ENCODE results near the gene SIPA1L2. TPM values are rescaled to one million over a fixed set of nuclear protein-coding genes. Genes with fewer than 3 reads are reported as not detected.

Gene SIPA1L2
- total RNA-seq, 1 donor from 2014 or later: 49.1 TPM

DNA sequence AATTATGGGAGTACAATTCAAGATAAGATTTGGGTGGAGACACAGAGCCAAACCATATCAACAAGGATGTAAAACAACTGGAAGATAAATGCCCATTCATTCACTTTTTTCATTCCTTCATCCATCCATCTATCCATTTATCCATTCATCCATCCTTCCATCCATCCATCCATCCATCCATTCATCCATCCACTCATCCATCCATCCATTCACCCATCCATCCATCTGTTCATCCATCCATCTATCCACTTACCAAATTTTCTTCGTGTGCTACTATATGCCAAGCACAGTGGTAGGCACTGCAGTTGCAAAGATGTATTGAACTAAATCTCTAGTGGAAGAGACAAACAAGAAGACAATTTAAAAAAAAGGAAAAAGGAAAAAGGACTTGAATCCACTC, 14.3 kb upstream of the SIPA1L2 start:
- no peak for DNase-seq (ENCODE audit: low spot score)

DNA sequence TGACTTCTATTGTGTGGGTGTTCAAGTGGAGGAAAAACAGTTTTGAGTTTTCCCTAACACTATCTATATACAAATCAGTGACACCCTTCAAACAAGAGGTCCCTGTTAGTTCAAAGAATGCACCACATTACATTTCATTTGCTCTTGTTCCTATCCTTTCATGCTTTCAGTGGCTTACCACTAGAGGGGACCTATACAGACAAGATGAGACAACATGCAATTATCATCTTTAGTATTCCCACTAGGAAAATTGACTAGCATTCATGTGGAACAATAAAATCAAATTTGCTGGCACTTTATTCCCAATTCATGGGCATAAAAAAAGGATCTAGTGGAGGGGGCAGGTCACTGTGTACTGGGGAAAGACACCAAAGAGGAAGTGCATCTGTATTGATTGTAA, 13.3 kb upstream of the SIPA1L2 start:
- DNase-seq (ENCODE audit: low spot score): no peak

DNA sequence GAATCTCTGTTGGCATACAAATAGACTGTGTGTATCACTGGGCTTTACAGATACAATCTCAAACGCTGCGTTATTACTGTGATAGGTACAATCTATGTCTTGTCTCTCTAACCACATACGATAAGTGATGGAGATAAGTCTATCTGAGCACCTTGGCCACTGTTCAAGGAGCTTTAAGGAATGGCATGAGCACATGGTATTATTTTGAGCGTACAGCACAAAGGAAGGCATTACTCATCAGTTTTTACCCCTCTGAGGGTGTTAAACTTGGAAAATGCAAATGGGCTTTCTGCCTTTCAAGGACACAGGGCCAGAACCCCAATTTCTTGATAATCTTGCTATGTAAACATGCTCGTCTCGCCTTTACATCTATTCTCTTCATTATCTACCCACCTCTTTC, 11.6 kb upstream of the SIPA1L2 start:
- DNase-seq (ENCODE audit: low spot score): no peak

DNA sequence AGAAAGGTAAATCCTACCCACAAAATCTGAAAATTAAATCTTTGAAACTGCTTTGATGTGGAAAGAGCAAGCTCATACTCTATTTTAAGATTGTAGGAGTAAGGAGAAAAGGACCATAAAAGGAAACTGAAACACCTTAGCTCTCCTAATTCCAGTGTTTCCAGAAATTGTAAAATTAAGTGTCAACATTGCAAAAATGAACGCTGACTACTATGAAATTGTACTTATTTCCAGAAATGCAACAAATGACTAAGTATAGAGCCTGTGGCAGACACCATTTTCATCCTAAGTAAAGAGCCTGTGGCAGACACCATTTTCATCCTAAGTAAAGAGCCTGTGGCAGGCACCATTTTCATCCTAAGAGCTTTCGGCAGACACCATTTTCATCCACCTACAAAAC, 6.9 kb upstream of the SIPA1L2 start:
- DNase-seq (ENCODE audit: low spot score): no peak

DNA sequence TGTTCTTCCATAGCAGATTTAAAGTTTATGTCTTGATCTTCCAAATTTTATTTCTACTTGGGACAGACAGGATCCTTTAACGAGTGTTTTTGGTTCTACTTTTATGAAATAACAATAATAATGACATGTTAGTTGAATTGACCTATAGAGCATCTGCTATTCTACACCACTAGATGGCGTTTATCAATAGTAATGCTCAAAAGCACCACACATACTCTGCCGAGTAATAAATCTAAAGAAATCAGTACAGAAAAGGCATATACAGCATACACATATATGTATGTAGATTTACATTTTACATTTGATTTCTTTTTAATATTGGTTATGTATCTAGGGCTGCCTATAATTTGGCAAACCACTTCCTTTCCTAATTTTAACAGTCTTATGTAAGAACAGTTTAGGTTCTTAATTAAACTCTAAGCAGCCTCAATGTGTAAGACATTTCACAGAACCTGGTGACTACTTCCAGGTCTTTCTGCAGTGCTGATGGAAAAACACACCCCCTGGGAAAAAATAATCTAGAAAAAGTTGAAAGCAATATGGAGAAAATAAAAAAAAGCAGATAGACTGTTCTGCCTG, 5.9 kb upstream of the SIPA1L2 start:
- DNase-seq (ENCODE audit: low spot score): peak; percentile 51

DNA sequence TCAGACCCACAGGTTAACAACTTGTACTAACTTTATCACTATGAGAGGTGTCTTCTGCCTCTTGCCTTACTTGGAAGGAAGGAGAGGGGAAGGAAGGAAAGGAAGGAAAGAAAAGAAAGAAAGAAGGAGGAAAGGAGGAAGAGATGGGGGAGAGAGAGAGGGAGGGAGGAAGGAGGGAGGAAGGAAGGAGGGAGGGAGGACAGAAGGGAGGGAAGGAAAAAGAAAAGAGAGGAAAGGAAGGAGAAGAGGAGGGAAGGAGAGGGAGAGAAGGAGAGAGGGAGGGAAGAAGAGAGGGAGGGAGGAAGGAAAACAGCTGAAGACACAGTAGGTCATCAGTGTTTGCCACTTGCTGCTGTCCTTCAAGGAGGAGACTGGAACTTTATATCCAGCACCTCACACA, 5.3 kb upstream of the SIPA1L2 start:
- no peak for DNase-seq (ENCODE audit: low spot score)

DNA sequence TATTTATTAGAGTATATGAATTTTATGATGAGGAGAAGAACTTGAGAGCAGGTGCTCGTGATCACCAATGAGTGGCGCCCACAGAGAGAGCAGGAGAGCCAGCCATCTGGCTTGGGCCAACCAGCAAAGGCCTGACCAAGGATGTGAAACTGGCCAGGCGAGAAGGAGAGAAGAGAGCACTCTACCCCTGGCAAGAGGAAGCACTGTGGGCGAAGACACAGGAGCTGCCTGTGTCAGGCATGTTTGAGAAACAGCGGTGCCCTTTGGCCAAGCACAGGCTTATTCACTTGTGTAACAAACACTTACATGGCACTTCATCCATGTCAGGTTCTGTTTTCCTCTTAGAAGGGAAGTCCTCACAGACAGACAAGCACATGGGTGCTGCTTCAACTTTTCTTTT, 4.2 kb upstream of the SIPA1L2 start:
- no peak for DNase-seq (ENCODE audit: low spot score)

DNA sequence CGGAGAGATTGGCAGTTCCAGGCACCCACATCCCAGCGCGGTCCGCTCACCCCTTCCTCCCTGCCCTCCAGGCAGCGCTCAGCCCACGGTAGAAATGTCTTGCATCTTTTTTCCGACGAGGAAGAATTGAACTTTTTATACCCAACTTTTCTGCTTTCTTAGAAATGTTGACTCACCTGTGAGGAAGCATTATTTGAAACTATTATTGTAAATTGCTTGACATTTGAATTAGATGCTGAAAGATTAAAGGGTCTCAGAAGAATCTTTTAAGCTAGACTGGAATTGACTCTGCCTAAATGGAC, 912 bp upstream of the SIPA1L2 start:
- DNase-seq (ENCODE audit: low spot score): no peak

DNA sequence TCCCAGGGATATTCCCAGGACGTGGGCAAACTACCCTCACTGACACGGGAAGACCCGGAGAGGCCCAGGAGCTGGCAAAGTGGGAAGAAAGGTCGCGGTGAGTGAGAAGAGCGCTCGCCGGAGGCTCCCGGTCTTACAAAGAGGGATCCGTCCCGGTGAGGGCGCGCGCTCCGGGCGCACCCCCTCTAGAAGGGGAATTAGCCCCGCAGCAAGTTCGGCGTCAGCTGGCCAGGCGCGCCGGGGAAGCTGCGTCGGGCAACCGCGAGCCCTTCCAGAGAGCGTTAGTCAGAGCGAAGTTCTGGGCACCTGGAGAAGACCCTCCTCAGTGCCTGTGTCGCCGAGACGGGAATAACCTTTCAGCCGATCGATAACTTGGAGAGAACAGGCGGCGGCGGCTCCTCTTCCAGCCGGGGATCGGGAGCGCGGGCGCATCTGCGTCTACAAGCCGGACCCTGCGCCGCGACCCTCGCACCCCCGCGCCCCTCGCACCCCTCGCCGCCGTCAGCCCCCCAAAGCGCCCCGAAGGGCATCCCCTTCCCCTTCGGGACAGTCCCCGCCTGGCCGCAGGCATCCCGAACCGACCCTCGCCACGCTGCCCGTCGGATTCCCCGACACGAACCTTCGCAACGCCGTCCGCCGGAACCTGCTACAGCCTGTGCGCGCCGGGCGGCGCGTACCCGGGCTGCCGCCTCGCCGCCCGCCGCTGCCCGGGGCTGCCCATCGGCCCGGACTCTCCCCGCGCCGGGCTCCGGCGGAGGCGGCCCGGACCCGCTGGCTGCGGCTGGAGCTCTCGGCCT, 485 bp downstream of the SIPA1L2 start:
- DNase-seq (ENCODE audit: low spot score): peak; percentile 35

DNA sequence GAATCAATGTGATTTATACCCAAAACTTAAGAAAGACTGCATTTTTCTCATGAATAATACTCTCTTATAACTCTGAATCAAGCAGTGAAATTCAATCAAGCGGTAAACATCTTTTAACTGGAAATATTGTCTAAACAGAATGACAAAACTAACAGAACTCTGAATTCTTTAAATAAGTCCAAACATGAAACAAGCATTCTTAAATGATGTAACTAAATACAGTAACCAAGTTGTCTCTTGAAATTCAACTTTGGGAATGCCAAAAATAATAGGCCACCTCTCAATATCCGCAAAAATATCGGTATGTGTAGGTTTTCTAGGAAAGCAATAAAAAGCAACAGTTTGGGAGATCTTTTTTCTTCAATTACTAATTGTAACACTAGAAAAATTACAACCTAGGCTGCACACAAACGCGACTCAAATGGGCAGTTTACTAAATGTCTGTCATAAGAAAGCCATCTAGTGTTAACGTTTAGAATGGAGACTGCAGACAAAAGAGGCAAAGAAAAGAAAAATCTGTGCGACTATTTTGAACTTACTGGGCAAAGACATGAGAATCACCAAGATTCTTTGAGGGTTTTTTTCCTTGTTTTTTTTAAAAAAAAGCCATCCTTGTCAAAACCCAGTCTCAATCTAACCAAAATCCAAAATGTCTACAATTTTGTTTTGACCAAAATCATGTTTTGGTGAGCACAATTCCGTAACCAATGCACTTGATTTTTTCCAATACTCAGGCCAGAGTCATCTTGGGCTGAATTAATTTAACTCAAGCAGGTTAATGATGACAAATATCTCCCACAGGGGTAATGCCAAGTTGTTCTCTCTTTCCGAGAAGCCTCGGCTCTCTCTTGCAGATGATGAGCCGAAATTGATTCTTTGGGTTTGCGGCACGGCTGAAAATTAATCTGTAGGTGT, 1.3 kb downstream of the SIPA1L2 start:
- DNase-seq (ENCODE audit: low spot score): peak; percentile 79

DNA sequence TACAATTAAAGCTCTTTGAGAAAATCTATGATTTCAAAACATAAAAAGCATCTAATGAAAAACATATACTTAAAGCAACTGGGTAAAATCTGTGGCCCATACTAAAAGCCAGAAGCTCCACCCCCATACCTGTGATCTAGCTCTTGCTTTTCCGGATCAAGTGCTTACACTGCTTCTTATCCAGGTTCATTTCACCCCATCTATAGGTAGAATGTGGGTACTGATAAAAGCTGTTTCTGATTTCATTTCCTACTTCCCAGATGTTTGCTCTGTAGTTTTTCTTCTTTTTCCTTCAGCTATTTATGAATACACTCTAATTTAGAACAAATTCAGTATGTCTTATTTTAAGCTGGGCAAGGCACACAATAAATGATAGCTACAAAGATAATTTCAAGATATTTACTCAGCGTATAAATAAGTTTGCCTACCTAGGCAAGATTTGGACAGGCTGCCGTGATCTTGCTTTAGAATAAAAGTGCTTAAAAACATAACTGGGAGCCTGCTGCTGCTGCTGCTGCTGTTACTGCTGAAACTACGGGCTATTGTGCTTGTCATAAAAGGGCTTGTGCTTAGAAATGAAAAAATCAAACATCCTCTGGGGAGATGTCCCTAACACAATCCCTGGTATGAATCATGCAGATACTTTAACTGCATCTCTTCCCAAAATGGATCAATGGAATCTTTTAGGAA, 2.1 kb downstream of the SIPA1L2 start:
- peak; percentile 73 for DNase-seq (ENCODE audit: low spot score)

DNA sequence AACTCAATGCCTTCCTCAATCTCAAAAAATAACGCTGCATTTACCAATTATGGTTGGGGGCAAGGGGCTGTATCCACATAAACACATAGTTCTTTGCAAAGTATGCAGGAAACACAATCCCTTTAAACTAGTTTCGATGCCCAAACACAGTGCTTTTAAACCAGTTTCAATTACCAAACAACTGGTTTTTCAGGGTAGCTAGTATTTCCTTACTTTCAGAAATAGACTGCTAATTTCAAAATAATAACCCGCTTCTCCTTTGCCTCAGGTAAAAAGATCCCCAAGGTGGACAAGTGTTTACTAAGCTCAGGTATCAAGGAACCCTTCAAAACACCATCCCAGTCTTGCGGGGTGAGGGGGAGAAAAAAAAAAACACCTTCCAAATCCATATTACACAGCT, 2.8 kb downstream of the SIPA1L2 start:
- no peak for DNase-seq (ENCODE audit: low spot score)

DNA sequence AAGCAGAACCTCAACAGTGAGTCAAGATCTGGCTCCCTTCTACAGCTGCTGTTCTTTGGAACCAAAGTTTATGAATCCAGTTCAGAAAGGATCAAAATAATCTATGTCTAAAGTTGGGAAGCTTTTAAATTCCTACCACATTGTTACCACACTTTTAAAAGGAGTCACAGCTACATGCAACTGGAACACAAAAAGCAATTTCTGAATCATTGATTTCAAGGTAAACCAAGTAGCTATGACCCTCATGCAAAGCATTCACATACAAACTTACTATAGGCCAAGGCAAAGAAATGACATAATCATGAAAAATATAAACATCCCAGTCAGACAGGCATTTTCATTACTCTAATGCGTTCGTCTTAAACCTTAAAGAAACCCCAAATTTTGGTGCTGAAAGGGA, 3.5 kb downstream of the SIPA1L2 start:
- no peak for DNase-seq (ENCODE audit: low spot score)

DNA sequence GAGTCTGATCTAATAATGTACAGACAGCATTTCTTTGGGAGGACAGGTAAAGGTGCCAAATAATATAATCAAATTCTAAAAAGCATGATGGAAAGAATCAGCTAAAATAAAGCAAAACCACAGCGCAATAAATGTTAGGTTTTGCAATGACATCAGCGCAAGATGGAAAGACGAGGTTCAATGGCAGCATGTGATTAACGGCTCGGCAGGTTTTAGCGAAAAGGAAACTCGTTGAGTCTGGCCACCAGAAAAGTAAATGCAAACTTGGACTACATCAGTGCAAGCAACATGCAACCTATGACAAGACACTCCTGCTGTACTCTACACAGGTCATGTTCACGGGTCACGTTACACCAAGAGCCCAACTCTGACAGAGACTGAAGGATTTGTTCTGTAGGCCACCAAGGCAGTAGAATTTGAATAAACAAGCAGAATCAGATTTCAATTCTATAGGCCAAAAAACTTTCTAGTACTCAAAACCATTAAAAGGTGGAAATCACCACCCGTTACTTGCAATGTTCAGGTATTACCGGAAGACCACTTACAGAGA, 4.5 kb downstream of the SIPA1L2 start:
- DNase-seq (ENCODE audit: low spot score): no peak

DNA sequence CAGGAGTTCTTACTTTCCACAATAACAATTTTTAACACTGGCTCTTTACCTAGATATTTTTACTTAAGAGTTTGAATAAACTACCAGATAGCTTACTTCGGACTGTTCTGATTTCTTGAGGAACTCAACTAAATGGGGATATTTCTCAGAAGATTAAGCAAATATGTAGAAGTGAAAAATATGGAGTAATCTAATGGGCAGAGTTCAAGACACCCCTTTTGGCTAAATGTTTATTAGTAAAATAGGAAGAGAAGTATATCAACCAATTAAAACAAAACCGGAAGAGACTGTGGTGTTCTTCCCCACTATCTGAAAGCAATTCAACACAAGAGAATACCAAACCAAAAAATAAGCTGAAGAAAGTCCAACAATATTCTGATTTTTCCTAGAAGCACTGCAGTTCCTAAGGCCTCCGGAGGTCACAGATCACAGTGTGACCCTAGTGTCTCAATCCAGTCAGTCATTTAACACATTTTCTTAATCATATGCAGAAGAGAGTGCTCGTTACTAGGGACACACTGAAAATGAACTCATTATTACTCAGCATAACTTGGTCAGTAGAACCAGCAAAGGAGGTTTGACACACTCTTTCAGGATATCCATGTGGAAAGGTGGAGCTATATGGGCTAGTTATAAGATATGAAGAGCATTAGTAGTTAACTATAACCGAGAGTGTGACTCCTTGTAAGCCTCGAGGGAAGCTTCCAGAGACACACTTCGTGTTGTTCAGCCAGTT, 5.2 kb downstream of the SIPA1L2 start:
- no peak for DNase-seq (ENCODE audit: low spot score)

DNA sequence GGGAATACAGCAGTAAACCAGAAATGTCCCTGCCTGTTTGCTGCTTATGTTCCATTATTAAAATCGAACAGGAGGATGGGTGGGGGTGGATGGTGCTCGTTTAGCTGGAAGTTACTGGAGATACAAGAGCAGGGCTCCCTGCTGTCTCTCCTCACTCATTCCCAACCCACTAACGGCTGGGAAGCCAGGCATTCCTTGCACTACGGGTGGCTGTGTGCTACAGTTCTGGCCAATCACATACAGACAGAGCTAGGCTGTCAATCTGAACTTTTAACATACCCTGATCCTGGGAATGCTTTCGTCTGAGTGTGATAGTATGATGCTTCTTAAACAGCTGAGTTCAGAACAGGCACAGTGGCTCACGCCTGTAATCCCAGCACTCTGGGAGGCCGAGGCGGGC, 7.0 kb downstream of the SIPA1L2 start:
- DNase-seq (ENCODE audit: low spot score): no peak

DNA sequence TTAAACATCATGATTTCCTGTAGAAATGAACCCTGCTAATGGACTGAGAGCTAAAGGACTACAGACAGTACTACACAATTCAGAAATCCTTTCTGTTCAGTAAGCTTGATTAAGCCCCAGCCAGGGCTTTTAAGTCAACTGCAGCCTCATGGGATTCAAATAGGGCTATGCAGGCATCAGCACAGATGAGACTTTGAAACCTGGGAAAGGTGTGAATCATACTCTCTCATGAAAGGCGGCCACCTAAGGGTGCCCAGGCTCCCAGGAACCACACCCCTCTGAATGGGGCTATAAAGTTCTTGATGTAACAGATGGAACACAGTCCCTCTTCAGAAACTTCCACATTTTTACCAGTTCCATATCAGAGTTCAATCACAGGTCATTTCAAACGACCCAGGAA, 7.6 kb downstream of the SIPA1L2 start:
- no peak for DNase-seq (ENCODE audit: low spot score)

DNA sequence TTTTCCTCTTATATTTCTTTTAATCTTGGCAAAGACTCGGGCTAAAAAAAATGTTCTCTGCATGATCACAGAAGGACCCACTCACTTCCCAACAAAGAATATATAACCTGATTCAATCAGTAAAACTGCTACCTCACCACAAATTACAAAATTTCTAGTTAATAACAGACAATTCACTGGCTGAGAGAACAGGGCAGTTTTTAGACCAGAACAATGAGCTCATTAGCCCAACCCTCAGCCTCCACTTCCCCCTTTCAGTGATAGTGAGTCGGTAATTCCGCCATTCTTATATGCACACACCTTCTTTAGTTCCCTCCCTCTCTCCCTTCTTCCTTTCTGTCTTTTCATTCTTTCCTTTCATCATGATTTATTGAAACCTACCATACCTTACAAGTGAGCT, 8.9 kb downstream of the SIPA1L2 start:
- DNase-seq (ENCODE audit: low spot score): no peak

DNA sequence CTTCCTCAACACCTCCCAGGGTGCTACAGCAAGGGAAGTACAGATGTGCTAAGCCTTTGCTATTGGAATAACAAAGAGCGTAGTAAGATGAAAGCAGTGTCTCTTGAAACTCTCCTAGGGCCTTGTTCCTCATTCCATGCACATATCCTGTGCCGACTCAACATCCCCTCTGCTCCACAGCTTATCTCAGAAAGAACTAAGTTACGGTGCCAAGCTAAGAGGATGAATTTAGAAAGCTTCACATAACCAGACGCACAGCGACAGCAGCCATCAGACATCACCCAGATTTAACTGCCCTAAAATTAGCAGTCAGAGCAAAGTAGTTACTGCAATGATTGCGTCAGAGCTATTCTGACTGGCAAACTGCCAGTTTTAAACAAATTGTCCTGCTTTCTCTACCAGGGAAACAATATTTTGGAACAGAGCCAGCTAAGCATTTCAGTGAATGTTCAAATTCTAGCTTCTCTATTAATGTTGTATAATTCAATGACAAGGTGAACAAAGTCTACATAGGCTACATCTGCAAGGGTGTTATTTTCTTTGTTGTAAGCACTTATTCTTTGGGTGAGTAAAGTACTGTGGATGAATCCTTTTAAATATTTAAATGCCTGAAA, 9.5 kb downstream of the SIPA1L2 start:
- DNase-seq (ENCODE audit: low spot score): peak; percentile 96

DNA sequence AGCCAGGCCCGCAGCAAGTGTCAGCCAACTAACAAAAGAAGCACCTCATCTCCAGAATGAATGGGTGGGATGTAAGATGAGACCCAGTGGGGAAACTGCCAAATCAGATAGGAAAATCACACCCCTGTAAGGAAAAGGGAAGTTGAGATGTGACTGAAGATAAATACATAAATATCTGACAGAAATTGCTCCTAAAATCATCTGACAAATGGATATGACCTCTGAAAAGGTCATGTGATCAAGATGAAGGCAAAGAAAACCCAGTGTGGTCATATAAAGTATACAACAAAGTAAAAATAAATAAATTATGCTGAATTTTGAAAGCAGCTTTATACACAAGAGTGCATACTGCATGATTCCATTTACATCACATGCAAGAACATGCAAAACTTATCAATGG, 12.7 kb downstream of the SIPA1L2 start:
- no peak for DNase-seq (ENCODE audit: low spot score)
